MM.1S (cell line): Measurements from ENCODE around the gene DOK6.
"Not testable (repeated sequence)": the region's sequence is repeated elsewhere in the genome, so short reads cannot be mapped to it uniquely, and the experiment has no call there.

ENCODE experiments used
- DNase-seq: peaks from one replicate; pipeline ENCODE4 v3.0.0-alpha.2; 2015
- H2AFZ ChIP-seq: fragments of 300-600 bp; sonication (generic); 2 replicates; pipeline ENCODE4 v1.6.0; 2016; ENCODE audit warnings: antibody characterized with exemption, low read length
- H3F3A ChIP-seq: fragments of 300-600 bp; sonication (generic); 2 replicates; pipeline ENCODE4 v1.6.1; 2016; ENCODE audit warnings: mild to moderate bottlenecking, antibody characterized with exemption, low read length, moderate library complexity, mixed read lengths; ENCODE audit not compliant: insufficient read depth
- H3K27ac ChIP-seq: fragments of 300-600 bp; sonication (generic); 2 replicates; pipeline ENCODE4 v1.5.1; 2016; ENCODE audit warnings: mild to moderate bottlenecking, low read length
- H3K27me3 ChIP-seq: fragments of 300-600 bp; sonication (generic); replicated peaks from 2 replicates; pipeline ENCODE4 v1.6.0; 2016; ENCODE audit warnings: low read length; ENCODE audit not compliant: insufficient read depth
- H3K36me3 ChIP-seq: fragments of 300-600 bp; sonication (generic); replicated peaks from 2 replicates; pipeline ENCODE4 v1.6.1; 2016; ENCODE audit warnings: mild to moderate bottlenecking, low read length, mixed read lengths; ENCODE audit not compliant: insufficient read depth
- H3K4me1 ChIP-seq: fragments of 300-600 bp; sonication (generic); 2 replicates; pipeline ENCODE4 v1.6.1; 2016; ENCODE audit warnings: low read length, mixed read lengths
- H3K4me2 ChIP-seq: fragments of 300-600 bp; sonication (generic); 2 replicates; pipeline ENCODE4 v1.6.0; 2016; ENCODE audit warnings: low read depth, low read length
- H3K4me3 ChIP-seq: fragments of 300-600 bp; sonication (generic); 2 replicates; pipeline ENCODE4 v1.5.1; 2016; ENCODE audit warnings: low read length, mixed read lengths
- H3K79me2 ChIP-seq: fragments of 300-600 bp; sonication (generic); 2 replicates; pipeline ENCODE4 v1.6.1; 2016; ENCODE audit warnings: mixed run types, low read length, mixed read lengths
- H3K9ac ChIP-seq: fragments of 300-600 bp; sonication (generic); 2 replicates; pipeline ENCODE4 v1.6.1; 2016; ENCODE audit warnings: low read length, mixed read lengths
- H3K9me2 ChIP-seq: fragments of 300-600 bp; sonication (generic); replicated peaks from 2 replicates; pipeline ENCODE4 v1.6.1; 2016; ENCODE audit warnings: mild to moderate bottlenecking, low read length, mixed read lengths; ENCODE audit not compliant: insufficient read depth
- H3K9me3 ChIP-seq: fragments of 300-600 bp; sonication (generic); replicated peaks from 2 replicates; pipeline ENCODE4 v1.6.1; 2016; ENCODE audit warnings: mild to moderate bottlenecking, low read length, mixed read lengths; ENCODE audit not compliant: insufficient read depth
- H4K20me1 ChIP-seq: fragments of 300-600 bp; sonication (generic); 2 replicates; pipeline ENCODE4 v1.6.1; 2016; ENCODE audit warnings: mild to moderate bottlenecking, low read length, moderate library complexity, mixed read lengths; ENCODE audit not compliant: insufficient read depth
- EZH2 ChIP-seq: fragments of 300-600 bp; sonication (generic); optimal IDR thresholded peaks from 2 replicates; pipeline ENCODE3; 2017; ENCODE audit warnings: low read depth, mild to moderate bottlenecking, antibody characterized with exemption, low read length, mixed read lengths
- EZH2phosphoT487 ChIP-seq: fragments of 300-600 bp; sonication (generic); IDR thresholded peaks from 2 replicates; pipeline ENCODE4 v1.6.1; 2018; ENCODE audit warnings: antibody characterized with exemption, low read length
- TF ChIP-seq, protein P1 (sequence below): fragments of 300-600 bp; sonication (generic); IDR thresholded peaks from 2 replicates; pipeline ENCODE4 v1.5.1; 2016; ENCODE audit warnings: antibody characterized with exemption, low read length, mixed read lengths

DOK6 gene

DNA sequence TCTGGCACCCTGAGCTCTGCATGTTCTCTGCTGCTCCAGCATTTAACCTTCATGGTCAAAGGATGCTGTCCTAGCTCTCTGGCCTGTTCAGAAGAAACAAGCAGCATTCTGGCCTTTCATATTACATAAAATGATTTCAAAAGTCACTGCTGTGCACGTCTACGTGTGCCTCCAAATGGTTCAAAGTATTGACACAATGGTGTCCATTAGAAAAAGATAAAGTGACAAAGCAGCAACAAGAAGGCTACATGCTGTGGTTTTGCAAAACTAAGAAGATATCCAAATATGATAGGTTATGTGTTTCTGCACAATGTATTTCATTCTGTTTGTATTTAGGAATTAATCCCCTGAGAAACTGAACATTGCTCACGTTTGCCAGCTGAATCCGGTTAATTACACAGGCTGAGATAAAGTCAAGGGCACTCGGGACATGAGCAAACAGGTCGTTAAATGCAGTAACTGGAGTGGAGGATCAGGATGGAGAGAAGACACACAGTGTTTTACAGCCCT lies 258.5 kb downstream of the DOK6 start:
- Histone ChIP-seq H3K27ac (no peak overlapping the region), H3K79me2 (no peaks in the 10 kb centered on the region), H3K36me3 (no peaks in the 10 kb centered on the region), H4K20me1 (no peaks in the 10 kb centered on the region), H3K27me3 (no peaks in the 10 kb centered on the region), H3K4me3 (no peak overlapping the region), H2AFZ (no peak overlapping the region), H3F3A (no peaks in the 10 kb centered on the region), H3K9me2 (no peaks in the 10 kb centered on the region), H3K4me2 (no peak overlapping the region), H3K9ac (no peak overlapping the region), H3K9me3 (no peaks in the 10 kb centered on the region), H3K4me1 (no peaks in the 10 kb centered on the region)
- no peak for DNase-seq
- TF ChIP-seq EZH2phosphoT487 (no peak), EZH2 (no peak)
- TF ChIP-seq, protein P1, sequence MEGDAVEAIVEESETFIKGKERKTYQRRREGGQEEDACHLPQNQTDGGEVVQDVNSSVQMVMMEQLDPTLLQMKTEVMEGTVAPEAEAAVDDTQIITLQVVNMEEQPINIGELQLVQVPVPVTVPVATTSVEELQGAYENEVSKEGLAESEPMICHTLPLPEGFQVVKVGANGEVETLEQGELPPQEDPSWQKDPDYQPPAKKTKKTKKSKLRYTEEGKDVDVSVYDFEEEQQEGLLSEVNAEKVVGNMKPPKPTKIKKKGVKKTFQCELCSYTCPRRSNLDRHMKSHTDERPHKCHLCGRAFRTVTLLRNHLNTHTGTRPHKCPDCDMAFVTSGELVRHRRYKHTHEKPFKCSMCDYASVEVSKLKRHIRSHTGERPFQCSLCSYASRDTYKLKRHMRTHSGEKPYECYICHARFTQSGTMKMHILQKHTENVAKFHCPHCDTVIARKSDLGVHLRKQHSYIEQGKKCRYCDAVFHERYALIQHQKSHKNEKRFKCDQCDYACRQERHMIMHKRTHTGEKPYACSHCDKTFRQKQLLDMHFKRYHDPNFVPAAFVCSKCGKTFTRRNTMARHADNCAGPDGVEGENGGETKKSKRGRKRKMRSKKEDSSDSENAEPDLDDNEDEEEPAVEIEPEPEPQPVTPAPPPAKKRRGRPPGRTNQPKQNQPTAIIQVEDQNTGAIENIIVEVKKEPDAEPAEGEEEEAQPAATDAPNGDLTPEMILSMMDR, result no peak

DNA sequence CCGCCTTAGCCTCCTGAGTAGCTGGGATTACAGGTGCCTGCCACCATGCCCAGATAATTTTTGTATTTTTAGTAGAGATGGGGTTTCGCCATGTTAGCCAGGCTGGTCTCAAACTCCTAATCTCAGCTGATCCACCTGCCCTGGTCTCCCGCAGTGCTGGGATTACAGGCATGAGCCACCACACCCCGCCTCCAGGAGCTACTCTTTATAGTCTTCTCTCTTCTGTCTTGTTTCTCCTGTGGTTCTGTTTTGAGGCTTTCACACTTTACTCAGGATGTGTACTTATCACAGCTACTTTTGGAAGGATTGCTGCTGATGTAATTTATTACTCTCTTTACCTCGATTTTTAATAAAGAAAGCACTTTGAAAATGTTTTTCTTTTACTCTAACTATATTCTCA lies 261.4 kb downstream of the DOK6 start:
- H3K36me3 ChIP-seq, H3K9me3 ChIP-seq, H3K9me2 ChIP-seq: not testable (repeated sequence)

DNA sequence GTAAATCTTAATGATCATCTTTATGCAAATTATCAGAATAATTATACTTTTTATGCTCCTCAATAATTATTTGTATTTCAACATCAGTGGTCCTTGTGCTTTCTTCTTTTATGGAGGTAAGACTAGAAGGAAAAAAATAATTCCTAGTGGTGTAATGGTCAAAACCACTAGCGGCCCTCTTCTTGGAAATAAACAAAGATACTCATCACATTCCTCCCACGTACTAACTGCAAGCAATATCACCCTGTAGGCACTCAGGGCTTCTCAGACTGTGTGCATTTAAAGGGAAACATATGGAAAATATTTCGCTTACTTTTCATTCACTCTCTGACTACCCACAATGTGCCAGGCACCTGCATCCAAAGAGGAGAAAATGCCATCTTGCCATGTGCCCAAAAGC lies 263.7 kb downstream of the DOK6 start:
- no peaks in the 10 kb centered on the region for H3K79me2 ChIP-seq
- H3K4me1 ChIP-seq, result no peaks in the 10 kb centered on the region
- no peaks in the 10 kb centered on the region for H3K9me3 ChIP-seq
- no peaks in the 10 kb centered on the region for H3K9me2 ChIP-seq
- no peaks in the 10 kb centered on the region for H4K20me1 ChIP-seq
- DNase-seq, result no peak
- H2AFZ ChIP-seq, result no peak overlapping the region
- TF ChIP-seq, protein P1, result no peak
- TF ChIP-seq EZH2phosphoT487 (no peak), EZH2 (no peak)
- H3K27ac ChIP-seq, result no peak overlapping the region
- no peak overlapping the region for H3K4me2 ChIP-seq
- no peak overlapping the region for H3K9ac ChIP-seq
- H3K36me3 ChIP-seq, result no peaks in the 10 kb centered on the region
- no peaks in the 10 kb centered on the region for H3K27me3 ChIP-seq
- no peaks in the 10 kb centered on the region for H3F3A ChIP-seq
- no peak overlapping the region for H3K4me3 ChIP-seq

More for the DNA sequence above, 261.4 kb downstream of the DOK6 start:
- not testable (repeated sequence) for H3K4me3 ChIP-seq, H3K4me2 ChIP-seq, H3K79me2 ChIP-seq, H3F3A ChIP-seq, H3K4me1 ChIP-seq, H3K27me3 ChIP-seq, H3K9ac ChIP-seq, H4K20me1 ChIP-seq, H2AFZ ChIP-seq, DNase-seq, H3K27ac ChIP-seq

DNA sequence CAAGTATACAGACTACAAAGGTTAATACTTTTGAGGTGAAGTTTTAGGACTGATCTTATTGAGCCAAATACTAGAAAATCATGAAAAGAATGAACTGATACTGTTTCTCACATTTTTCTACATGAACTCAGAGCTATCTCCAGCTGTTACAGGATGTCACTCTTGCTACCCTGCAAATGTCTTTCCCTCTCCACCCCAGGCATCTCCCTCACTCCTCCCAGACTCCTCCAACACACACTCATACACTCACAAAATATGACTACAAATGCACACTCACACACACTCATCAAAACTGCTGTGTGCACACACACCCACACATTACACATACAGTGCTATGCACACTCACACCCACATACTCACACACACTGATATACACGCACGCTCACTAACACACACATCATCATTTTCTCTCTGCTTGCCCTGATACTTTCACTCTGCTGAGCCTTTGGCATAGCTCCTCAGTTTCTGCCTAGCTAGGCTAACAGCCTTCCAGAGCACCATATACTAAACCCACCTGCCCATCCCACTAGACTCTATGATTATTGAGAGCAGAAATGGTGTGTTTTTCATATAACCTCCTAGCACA lies 273.7 kb downstream of the DOK6 start:
- H3K4me1 ChIP-seq, result no peaks in the 10 kb centered on the region
- no peak for DNase-seq
- H3F3A ChIP-seq, result no peaks in the 10 kb centered on the region
- H3K9me3 ChIP-seq, result no peaks in the 10 kb centered on the region
- no peaks in the 10 kb centered on the region for H4K20me1 ChIP-seq
- H3K4me2 ChIP-seq, result no peak overlapping the region
- H3K4me3 ChIP-seq, result no peak overlapping the region
- H3K36me3 ChIP-seq, result no peaks in the 10 kb centered on the region
- H3K9me2 ChIP-seq, result no peaks in the 10 kb centered on the region
- no peak overlapping the region for H3K27ac ChIP-seq
- H3K79me2 ChIP-seq, result no peaks in the 10 kb centered on the region
- H2AFZ ChIP-seq, result no peak overlapping the region
- no peaks in the 10 kb centered on the region for H3K27me3 ChIP-seq
- no peak for TF ChIP-seq EZH2
- TF ChIP-seq, protein P1, result no peak
- no peak for TF ChIP-seq EZH2phosphoT487
- H3K9ac ChIP-seq, result no peak overlapping the region
